Inflammatory macrophage treated with lipopolysaccharide for 4 hours (primary cell): ENCODE data around the gene PCDHB16.
"Not testable (repeated sequence)": the region's sequence is repeated elsewhere in the genome, so short reads cannot be mapped to it uniquely, and the experiment has no call there.

Source experiments
- DNase-seq: peaks from one replicate; pipeline ENCODE4 v3.0.0-alpha.2; 2020

The PCDHB16 gene

DNA sequence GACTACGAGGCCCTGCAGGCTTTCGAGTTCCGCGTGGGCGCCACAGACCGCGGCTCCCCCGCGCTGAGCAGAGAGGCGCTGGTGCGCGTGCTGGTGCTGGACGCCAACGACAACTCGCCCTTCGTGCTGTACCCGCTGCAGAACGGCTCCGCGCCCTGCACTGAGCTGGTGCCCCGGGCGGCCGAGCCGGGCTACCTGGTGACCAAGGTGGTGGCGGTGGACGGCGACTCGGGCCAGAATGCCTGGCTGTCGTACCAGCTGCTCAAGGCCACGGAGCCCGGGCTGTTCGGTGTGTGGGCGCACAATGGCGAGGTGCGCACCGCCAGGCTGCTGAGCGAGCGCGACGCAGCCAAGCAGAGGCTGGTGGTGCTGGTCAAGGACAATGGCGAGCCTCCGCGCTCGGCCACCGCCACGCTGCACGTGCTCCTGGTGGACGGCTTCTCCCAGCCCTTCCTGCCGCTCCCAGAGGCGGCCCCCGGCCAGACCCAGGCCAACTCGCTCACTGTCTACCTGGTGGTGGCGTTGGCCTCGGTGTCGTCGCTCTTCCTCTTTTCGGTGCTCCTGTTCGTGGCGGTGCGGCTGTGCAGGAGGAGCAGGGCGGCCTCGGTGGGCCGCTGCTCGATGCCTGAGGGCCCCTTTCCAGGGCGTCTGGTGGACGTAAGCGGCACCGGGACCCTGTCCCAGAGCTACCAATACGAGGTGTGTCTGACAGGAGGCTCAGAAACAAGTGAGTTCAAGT lies 2.1 kb downstream of the PCDHB16 start:
- not testable (repeated sequence) for DNase-seq

GRCh38 chr5:141186897-141187512 lies 4.8 kb downstream of the PCDHB16 start, which contains the start of gene PCDHB9:
Gene PCDHB9, plus strand, starts transcription at chr5:141187161. Its CDS starts 158 bp downstream, at chr5:141187319.
- DNase-seq: no peak

GRCh38 chr5:141188682-141189081 lies 6.5 kb downstream of the PCDHB16 start:
- DNase-seq: not testable (repeated sequence)

- DNase-seq: not testable (repeated sequence)
Measured at GRCh38 chr5:141189131-141189530, 6.9 kb downstream of the PCDHB16 start.

GRCh38 chr5:141192110-141192725 lies 10.0 kb downstream of the PCDHB16 start, which contains the start of gene PCDHB10:
Gene PCDHB10, plus strand, starts transcription at chr5:141192353. Its CDS starts 200 bp downstream, at chr5:141192553.
- DNase-seq: no peak

- DNase-seq: not testable (repeated sequence)
Measured at GRCh38 chr5:141194332-141194731, 12.1 kb downstream of the PCDHB16 start.

GRCh38 chr5:141196363-141196762 lies 14.2 kb downstream of the PCDHB16 start:
- DNase-seq: no peak

GRCh38 chr5:141199359-141200235 lies 17.4 kb downstream of the PCDHB16 start, which contains the start of gene PCDHB11:
Gene PCDHB11, plus strand, starts transcription at chr5:141199627. Its CDS starts 148 bp downstream, at chr5:141199775.
- DNase-seq: no peak

DNA sequence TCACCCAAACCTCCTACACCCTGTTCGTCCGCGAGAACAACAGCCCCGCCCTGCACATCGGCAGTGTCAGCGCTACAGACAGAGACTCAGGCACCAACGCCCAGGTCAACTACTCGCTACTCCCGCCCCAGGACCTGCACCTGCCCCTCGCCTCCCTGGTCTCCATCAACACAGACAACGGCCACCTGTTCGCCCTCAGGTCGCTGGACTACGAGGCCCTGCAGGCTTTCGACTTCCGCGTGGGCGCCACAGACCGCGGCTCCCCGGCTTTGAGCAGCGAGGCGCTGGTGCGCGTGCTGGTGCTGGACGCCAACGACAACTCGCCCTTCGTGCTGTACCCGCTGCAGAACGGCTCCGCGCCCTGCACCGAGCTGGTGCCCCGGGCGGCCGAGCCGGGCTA lies 18.9 kb downstream of the PCDHB16 start:
- not testable (repeated sequence) for DNase-seq

DNA sequence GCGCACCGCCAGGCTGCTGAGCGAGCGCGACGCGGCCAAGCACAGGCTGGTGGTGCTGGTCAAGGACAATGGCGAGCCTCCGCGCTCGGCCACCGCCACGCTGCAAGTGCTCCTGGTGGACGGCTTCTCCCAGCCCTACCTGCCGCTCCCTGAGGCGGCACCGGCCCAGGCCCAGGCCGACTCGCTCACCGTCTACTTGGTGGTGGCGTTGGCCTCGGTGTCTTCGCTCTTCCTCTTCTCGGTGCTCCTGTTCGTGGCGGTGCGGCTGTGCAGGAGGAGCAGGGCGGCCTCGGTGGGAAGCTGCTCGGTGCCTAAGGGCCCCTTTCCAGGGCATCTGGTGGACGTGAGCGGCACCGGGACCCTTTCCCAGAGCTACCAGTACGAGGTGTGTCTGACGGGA lies 19.5 kb downstream of the PCDHB16 start:
- not testable (repeated sequence) for DNase-seq

GRCh38 chr5:141208478-141208877 lies 26.3 kb downstream of the PCDHB16 start, which contains the start of gene PCDHB12:
Gene PCDHB12, plus strand, starts transcription at chr5:141208719. Its CDS starts 189 bp downstream, at chr5:141208908.
- no peak for DNase-seq

- DNase-seq: not testable (repeated sequence)
Measured at GRCh38 chr5:141210281-141210680, 28.1 kb downstream of the PCDHB16 start.

DNA sequence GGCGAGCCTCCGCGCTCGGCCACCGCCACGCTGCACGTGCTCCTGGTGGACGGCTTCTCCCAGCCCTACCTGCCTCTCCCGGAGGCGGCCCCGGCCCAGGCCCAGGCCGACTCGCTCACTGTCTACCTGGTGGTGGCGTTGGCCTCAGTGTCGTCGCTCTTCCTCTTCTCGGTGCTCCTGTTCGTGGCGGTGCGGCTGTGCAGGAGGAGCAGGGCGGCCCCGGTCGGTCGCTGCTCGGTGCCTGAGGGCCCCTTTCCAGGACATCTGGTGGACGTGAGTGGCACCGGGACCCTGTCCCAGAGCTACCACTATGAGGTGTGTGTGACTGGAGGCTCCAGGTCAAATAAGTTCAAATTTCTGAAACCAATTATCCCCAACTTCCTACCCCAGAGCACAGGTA lies 28.7 kb downstream of the PCDHB16 start:
- not testable (repeated sequence) for DNase-seq

GRCh38 chr5:141213656-141214339 lies 31.6 kb downstream of the PCDHB16 start, which contains the start of gene PCDHB13:
Gene PCDHB13, plus strand, starts transcription at chr5:141213919. Its CDS starts 205 bp downstream, at chr5:141214124.
- not testable (repeated sequence) for DNase-seq

GRCh38 chr5:141214583-141214982 lies 32.4 kb downstream of the PCDHB16 start:
- DNase-seq: not testable (repeated sequence)

GRCh38 chr5:141215504-141215903 lies 33.3 kb downstream of the PCDHB16 start:
- not testable (repeated sequence) for DNase-seq

DNA sequence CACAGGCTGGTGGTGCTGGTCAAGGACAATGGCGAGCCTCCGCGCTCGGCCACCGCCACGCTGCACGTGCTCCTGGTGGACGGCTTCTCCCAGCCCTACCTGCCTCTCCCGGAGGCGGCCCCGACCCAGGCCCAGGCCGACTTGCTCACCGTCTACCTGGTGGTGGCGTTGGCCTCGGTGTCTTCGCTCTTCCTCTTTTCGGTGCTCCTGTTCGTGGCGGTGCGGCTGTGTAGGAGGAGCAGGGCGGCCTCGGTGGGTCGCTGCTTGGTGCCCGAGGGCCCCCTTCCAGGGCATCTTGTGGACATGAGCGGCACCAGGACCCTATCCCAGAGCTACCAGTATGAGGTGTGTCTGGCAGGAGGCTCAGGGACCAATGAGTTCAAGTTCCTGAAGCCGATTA lies 33.8 kb downstream of the PCDHB16 start:
- not testable (repeated sequence) for DNase-seq

- DNase-seq: no peak
Measured at GRCh38 chr5:141223112-141223783, 41.1 kb downstream of the PCDHB16 start, which contains the start of gene PCDHB14. Gene PCDHB14, plus strand, starts transcription at chr5:141223343. Its CDS starts 163 bp downstream, at chr5:141223506.

DNA sequence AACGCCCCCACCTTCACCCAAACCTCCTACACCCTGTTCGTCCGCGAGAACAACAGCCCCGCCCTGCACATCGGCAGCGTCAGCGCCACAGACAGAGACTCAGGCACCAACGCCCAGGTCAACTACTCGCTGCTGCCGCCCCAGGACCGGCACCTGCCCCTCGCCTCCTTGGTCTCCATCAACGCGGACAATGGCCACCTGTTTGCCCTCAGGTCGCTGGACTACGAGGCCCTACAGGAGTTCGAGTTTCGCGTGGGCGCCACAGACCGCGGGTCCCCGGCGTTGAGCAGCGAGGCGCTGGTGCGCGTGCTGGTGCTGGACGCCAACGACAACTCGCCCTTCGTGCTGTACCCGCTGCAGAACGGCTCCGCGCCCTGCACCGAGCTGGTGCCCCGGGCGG lies 42.7 kb downstream of the PCDHB16 start:
- not testable (repeated sequence) for DNase-seq

- not testable (repeated sequence) for DNase-seq
Measured at GRCh38 chr5:141225421-141225820, 43.2 kb downstream of the PCDHB16 start.
